Trophoblast cell (in vitro differentiated cells and primary cell): ENCODE measurements around the gene JAKMIP1.
A peak's percentile ranks its signal among the peaks of the same experiment; 100 is the strongest.

Experiments used
- DNase-seq, 2 donors: peaks; one replicate each; pipeline ENCODE4 v3.0.0-alpha.2; 2016
- H2AFZ ChIP-seq: 2 replicates; pipeline ENCODE4 v1.6.1; 2013; ENCODE audit warnings: low read length, moderate library complexity, mild to moderate bottlenecking; ENCODE audit not compliant: insufficient read depth, poor library complexity
- H2AK5ac ChIP-seq: 2 replicates; pipeline ENCODE4 v1.6.1; 2013; ENCODE audit warnings: mild to moderate bottlenecking, low read length
- H2BK120ac ChIP-seq: 2 replicates; pipeline ENCODE4 v1.6.1; 2013; ENCODE audit warnings: low read length, mild to moderate bottlenecking, moderate library complexity; ENCODE audit not compliant: insufficient read depth, poor library complexity
- H2BK12ac ChIP-seq: 2 replicates; pipeline ENCODE4 v1.6.1; 2013; ENCODE audit warnings: mild to moderate bottlenecking, low read length, moderate library complexity
- H2BK5ac ChIP-seq: 2 replicates; pipeline ENCODE4 v1.6.1; 2013; ENCODE audit warnings: low read length, low read depth, moderate library complexity, mild to moderate bottlenecking; ENCODE audit not compliant: poor library complexity
- H3K14ac ChIP-seq: 2 replicates; pipeline ENCODE4 v1.6.1; 2013; ENCODE audit warnings: mild to moderate bottlenecking, low read length
- H3K18ac ChIP-seq: 2 replicates; pipeline ENCODE4 v1.6.1; 2013; ENCODE audit warnings: mild to moderate bottlenecking, low read length
- H3K23ac ChIP-seq: 2 replicates; pipeline ENCODE4 v1.6.1; 2013; ENCODE audit warnings: low read length
- H3K27ac ChIP-seq: 2 replicates; pipeline ENCODE4 v1.5.1; 2013; ENCODE audit warnings: low read depth, mild to moderate bottlenecking, inconsistent platforms, low read length, moderate library complexity
- H3K27me3 ChIP-seq: 2 replicates; pipeline ENCODE4 v1.6.1; 2013; ENCODE audit warnings: inconsistent platforms, mild to moderate bottlenecking, low read length, moderate library complexity; ENCODE audit not compliant: insufficient read depth
- H3K36me3 ChIP-seq, 2 experiments: 1 replicate in 1 of 2; 2 replicates in 1 of 2; pipeline ENCODE4 v1.6.1; 2013; ENCODE audit warnings: low read length in 2 of 2, mild to moderate bottlenecking in 2 of 2, moderate library complexity in 1 of 2; ENCODE audit not compliant: insufficient read depth in 2 of 2, control insufficient read depth in 1 of 2
- H3K4ac ChIP-seq: 2 replicates; pipeline ENCODE4 v1.6.1; 2013; ENCODE audit warnings: low read depth, mild to moderate bottlenecking, low read length, moderate library complexity
- H3K4me1 ChIP-seq, 2 experiments: 1 replicate in 1 of 2; 2 replicates in 1 of 2; pipeline ENCODE4 v1.6.1; 2013; ENCODE audit warnings: low read length in 2 of 2, mild to moderate bottlenecking in 2 of 2, moderate library complexity in 1 of 2; ENCODE audit not compliant: insufficient read depth in 2 of 2, control insufficient read depth in 1 of 2
- H3K4me2 ChIP-seq: 2 replicates; pipeline ENCODE4 v1.6.1; 2013; ENCODE audit warnings: inconsistent platforms, mild to moderate bottlenecking, low read length, moderate library complexity
- H3K4me3 ChIP-seq: 2 replicates; pipeline ENCODE4 v1.5.1; 2013; ENCODE audit warnings: mild to moderate bottlenecking, low read depth, low read length, inconsistent platforms
- H3K79me1 ChIP-seq: one replicate; pipeline ENCODE4 v1.6.1; 2013; ENCODE audit warnings: low read length
- H3K79me2 ChIP-seq: 2 replicates; pipeline ENCODE4 v1.6.1; 2013; ENCODE audit warnings: low read length, mild to moderate bottlenecking; ENCODE audit not compliant: control insufficient read depth, insufficient read depth, poor library complexity
- H3K9ac ChIP-seq: 2 replicates; pipeline ENCODE4 v1.6.1; 2013; ENCODE audit warnings: mild to moderate bottlenecking, low read length
- H3K9me3 ChIP-seq: 2 replicates; pipeline ENCODE4 v1.6.1; 2013; ENCODE audit warnings: low read depth, mild to moderate bottlenecking, control low read depth, inconsistent platforms, low read length; ENCODE audit not compliant: insufficient read depth
- H4K12ac ChIP-seq: 2 replicates; pipeline ENCODE4 v1.6.1; 2013; ENCODE audit warnings: low read depth, mild to moderate bottlenecking, low read length, moderate library complexity
- H4K8ac ChIP-seq: 2 replicates; pipeline ENCODE4 v1.6.1; 2013; ENCODE audit warnings: low read depth, mild to moderate bottlenecking, low read length, moderate library complexity
- H4K91ac ChIP-seq: one replicate; pipeline ENCODE4 v1.6.1; 2013; ENCODE audit warnings: low read depth, mild to moderate bottlenecking, low read length, moderate library complexity
- WGBS: extraction: QIAGEN DNeasy Blood & Tissue Kit; methylation state at CpG from one replicate; pipeline ENCODE4 v1.1.7; 2013; ENCODE audit warnings: missing lambda C conversion rate; ENCODE audit not compliant: insufficient read length, insufficient coverage; ENCODE audit errors: extremely low coverage; 5-methylcytosine and 5-hydroxymethylcytosine counted together

JAKMIP1 gene

GRCh38 chr4:6226506-6226905 lies 26.2 kb upstream of the JAKMIP1 start:
- Histone ChIP-seq H3K18ac (no peak overlapping the region), H3K23ac (no peak overlapping the region), H3K79me2 (no peaks in the 10 kb centered on the region), H4K12ac (no peak overlapping the region), H3K4me1 (peaks cover 3 to 7% of the 10 kb centered on the region in 2 experiments), H3K36me3 (no peaks in the 10 kb centered on the region), H3K27ac (no peak overlapping the region), H2BK12ac (no peak overlapping the region), H3K79me1 (no peaks in the 10 kb centered on the region), H3K4ac (no peak overlapping the region), H3K9ac (no peak overlapping the region), H2BK5ac (no peak overlapping the region), H3K9me3 (peaks cover 7% of the 10 kb centered on the region), H3K4me2 (no peak overlapping the region), H2AFZ (no peak overlapping the region), H3K4me3 (peak overlapping the region; percentile 15), H2BK120ac (no peak overlapping the region), H4K91ac (no peak overlapping the region), H3K14ac (no peak overlapping the region), H2AK5ac (no peak overlapping the region), H4K8ac (no peak overlapping the region), H3K27me3 (peaks cover 6% of the 10 kb centered on the region)
- no CpG with 5 or more reads among the region's 7 CpGs for WGBS
- DNase-seq: no peak

DNA sequence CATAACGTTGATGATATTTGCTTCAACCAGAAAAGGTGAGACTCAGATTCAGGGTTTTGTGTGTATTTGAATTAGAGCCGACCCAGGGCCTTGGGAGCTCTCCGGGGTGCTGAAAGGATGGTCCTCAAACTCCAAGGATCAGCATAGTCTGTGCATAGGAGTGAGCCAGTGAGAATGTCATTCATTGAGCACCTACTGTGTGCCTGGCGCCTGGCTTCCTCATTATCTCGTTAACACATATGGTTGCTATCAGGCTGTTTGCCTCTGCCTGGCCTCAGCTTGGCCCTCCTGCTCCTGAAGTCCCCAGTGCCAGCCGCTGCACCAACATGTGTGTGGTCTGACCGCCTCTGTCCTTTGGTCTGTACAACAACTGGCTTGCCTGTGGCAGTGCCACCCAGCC lies 25.1 kb upstream of the JAKMIP1 start:
- no peak overlapping the region for H4K8ac ChIP-seq
- peaks cover 6% of the 10 kb centered on the region for H3K27me3 ChIP-seq
- no peak overlapping the region for H4K12ac ChIP-seq
- H3K4me2 ChIP-seq: no peak overlapping the region
- H2BK12ac ChIP-seq: no peak overlapping the region
- peaks cover 3 to 7% of the 10 kb centered on the region in 2 experiments for H3K4me1 ChIP-seq
- H3K14ac ChIP-seq: no peak overlapping the region
- H3K4me3 ChIP-seq: no peak overlapping the region
- H2AFZ ChIP-seq: no peak overlapping the region
- H4K91ac ChIP-seq: no peak overlapping the region
- H3K23ac ChIP-seq: no peak overlapping the region
- peaks cover 7% of the 10 kb centered on the region for H3K9me3 ChIP-seq
- no peak overlapping the region for H3K9ac ChIP-seq
- H3K18ac ChIP-seq: no peak overlapping the region
- WGBS: no CpG with 5 or more reads among the region's 7 CpGs
- no peak overlapping the region for H3K4ac ChIP-seq
- no peaks in the 10 kb centered on the region for H3K79me2 ChIP-seq
- peak in 1 of 2 donors; percentile 42 for DNase-seq
- H3K36me3 ChIP-seq: no peaks in the 10 kb centered on the region
- H3K27ac ChIP-seq: no peak overlapping the region
- no peak overlapping the region for H2AK5ac ChIP-seq
- no peak overlapping the region for H2BK5ac ChIP-seq
- H2BK120ac ChIP-seq: no peak overlapping the region
- no peaks in the 10 kb centered on the region for H3K79me1 ChIP-seq

GRCh38 chr4:6224735-6225134 lies 24.4 kb upstream of the JAKMIP1 start:
- Histone ChIP-seq H2BK12ac (no peak overlapping the region), H3K9ac (no peak overlapping the region), H3K27me3 (peaks cover 6% of the 10 kb centered on the region), H4K8ac (no peak overlapping the region), H2BK5ac (no peak overlapping the region), H3K36me3 (no peaks in the 10 kb centered on the region), H3K27ac (no peak overlapping the region), H3K23ac (no peak overlapping the region), H3K4me3 (no peak overlapping the region), H4K12ac (no peak overlapping the region), H3K4me2 (no peak overlapping the region), H3K4ac (no peak overlapping the region), H2AFZ (no peak overlapping the region), H3K14ac (no peak overlapping the region), H3K18ac (no peak overlapping the region), H2BK120ac (no peak overlapping the region), H3K9me3 (peaks cover 7% of the 10 kb centered on the region), H3K79me1 (no peaks in the 10 kb centered on the region), H3K4me1 (peaks cover 3 to 4% of the 10 kb centered on the region in 2 experiments), H4K91ac (no peak overlapping the region), H3K79me2 (no peaks in the 10 kb centered on the region), H2AK5ac (no peak overlapping the region)
- no CpG with 5 or more reads among the region's 3 CpGs for WGBS
- DNase-seq: no peak

DNA sequence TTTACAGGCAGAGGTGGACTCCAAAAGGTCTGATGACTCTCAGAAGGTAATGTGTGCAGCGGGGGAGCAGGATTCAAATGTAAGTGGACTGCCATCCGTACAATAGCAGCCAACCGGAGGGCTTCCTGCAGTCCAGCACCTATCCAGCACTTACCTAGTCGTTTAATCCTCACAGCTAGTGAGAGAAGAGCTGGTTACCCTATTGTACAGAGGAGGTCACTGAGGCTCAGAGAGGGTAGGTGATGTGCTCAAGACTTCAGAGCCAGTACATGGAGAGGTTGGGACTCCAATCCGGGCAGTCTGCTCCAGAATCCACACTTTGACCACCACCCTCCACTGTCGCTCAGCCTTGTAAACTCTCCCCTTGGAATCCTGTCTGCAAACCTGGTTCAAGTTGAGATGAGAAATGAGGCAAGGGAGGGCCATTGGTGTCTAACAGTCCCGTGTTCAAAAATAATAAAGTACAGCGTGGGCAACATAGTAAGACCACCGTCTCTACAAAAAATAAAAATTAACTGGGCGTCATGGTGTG lies 22.5 kb upstream of the JAKMIP1 start:
- Histone ChIP-seq H3K4me2 (no peak overlapping the region), H2BK12ac (no peak overlapping the region), H4K8ac (no peak overlapping the region), H2BK5ac (no peak overlapping the region), H3K79me1 (no peaks in the 10 kb centered on the region), H3K9me3 (peaks cover 7% of the 10 kb centered on the region), H3K23ac (no peak overlapping the region), H2AFZ (no peak overlapping the region), H3K14ac (no peak overlapping the region), H4K12ac (no peak overlapping the region), H4K91ac (no peak overlapping the region), H3K18ac (no peak overlapping the region), H3K27ac (no peak overlapping the region), H3K79me2 (no peaks in the 10 kb centered on the region), H3K27me3 (peaks cover 6% of the 10 kb centered on the region), H3K4ac (no peak overlapping the region), H2BK120ac (no peak overlapping the region), H3K9ac (no peak overlapping the region), H3K4me1 (peaks cover 3 to 4% of the 10 kb centered on the region in 2 experiments), H3K36me3 (no peaks in the 10 kb centered on the region), H2AK5ac (no peak overlapping the region), H3K4me3 (no peak overlapping the region)
- WGBS: no CpG with 5 or more reads among the region's 10 CpGs
- no peak for DNase-seq
